ENCODE measurements around the gene KRTAP24-1. TPM values are rescaled to one million over a fixed set of nuclear protein-coding genes. Genes with fewer than 3 reads are reported as not detected.

KRTAP24-1 gene, protein sequence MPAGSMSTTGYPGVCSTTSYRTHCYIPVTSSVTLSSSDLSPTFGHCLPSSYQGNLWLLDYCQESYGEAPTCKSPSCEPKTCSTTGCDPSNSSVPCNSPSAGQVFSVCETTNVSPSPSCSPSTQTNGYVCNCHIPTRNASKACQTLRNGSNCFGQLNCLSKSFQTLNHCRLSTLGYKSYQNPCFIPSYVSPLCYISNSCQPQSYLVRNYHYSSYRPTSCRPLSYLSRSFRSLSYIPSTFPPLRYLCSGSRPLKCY
- total RNA-seq: not detected

DNA sequence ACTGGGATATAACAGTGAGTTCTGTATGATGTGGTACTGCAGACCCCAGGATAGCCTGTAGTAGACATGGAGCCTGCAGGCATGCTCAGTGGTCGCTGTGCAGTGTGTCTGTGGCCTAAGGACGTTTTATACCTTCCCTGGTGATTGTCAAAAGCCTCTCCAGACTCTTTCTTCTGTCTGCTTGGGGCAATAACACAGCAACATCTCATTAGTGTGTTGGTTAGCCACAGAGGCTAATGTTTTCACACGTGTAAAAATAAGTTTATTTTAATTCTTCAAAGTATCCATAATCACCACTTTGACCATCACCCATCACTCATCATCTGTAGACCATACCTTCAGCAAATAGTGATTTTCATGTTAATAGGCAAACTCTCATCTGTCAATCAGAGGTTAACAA is at the start of gene KRTAP24-1:
TSS of gene KRTAP24-1 (minus strand) at position 101 of the 400 bp plus-strand sequence. CDS start at position 83, 18 bp downstream.
- no peak for ATAC-seq

DNA sequence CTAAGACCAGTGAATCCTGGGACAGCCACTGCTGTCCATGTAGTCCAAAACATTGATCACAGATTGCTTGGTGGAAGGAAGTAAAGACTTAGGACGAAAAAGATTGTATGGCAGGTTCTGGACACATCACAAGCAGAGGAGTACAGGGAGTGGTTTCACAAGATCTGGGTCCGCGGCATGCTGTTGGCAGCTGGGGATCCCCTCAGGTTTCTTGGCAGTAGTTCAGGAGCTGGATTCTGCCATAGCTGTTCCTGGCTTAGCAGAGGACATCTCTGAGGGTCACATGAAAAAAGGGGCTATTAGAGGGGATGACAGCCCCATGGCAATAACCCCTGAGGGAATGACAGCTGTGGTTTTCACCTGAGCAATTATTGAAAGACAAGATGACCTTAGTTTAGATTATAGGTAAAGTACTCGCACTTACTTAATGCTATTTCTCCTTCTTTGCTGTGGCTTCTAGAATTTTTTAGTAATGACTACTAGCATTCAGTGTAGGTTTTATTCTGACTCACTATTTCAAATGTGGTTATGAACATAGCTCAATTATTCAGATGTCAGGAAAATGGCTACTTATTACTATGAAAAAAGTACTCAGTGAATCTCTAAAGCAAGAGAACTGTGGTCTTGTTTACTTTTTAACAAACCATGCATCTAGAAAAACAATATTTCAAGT is 46.6 kb upstream of the KRTAP24-1 start:
- no peak for ATAC-seq

DNA sequence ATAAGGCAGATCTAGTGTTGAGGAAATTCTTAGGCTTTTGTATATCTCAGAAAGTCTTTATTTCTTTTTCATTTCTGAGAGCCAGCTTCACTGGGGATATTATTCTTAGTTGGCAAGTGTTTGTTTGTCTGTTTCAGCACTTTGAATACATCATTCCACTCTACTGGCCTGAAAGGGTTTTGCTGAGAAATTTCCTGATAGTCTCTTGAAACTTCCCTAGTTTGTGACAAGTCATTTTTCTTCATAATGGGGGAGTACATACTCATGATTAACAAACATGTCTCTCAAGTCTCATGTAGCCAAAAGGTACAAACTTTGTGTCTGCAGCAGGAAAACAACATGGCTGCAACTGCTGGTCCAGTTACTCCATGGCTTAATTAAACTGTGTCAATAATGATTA is 43.6 kb upstream of the KRTAP24-1 start:
- ATAC-seq: no peak

DNA sequence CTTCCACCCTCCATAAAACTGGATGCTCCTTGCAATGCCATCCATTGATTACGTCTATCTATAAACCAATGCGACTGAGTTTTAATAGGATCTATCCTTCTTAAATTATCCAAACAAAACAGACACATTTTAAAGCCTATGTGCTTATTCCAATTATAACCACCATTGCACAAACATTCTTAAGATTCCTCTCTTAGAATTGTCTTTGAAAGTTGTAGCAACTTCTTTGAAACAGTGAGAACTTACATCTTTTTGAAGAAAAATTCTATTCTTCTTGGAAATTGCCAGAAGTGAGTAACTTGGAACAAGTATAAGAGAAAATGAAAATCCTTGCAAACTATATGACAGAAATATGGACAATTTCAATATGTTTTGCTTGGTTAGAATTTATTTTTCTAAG is 37.5 kb upstream of the KRTAP24-1 start, which contains the start of gene KRTAP26-1:
TSS of gene KRTAP26-1 (minus strand) at position 101 of the 400 bp plus-strand sequence. CDS start 280 bp downstream, outside the sequence.
- ATAC-seq: no peak

DNA sequence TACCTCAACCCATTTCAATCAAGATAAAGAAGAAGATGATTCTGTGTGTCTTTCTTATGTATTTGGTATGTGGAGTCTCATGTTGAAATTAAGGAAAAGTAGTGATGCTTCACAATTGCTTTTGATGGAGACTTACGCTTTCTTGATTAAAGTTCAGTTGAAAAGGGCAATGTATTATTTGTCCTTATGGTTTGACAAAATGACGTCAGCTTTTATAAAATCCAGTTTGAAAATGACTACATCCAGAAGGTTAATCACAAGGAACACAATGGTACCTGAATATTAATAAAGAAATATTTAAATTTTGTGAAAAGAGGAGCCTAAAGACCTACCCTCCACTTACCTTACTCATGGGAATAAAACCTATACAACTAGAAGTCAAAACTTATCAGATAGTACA is 33.0 kb upstream of the KRTAP24-1 start:
- no peak for ATAC-seq

DNA sequence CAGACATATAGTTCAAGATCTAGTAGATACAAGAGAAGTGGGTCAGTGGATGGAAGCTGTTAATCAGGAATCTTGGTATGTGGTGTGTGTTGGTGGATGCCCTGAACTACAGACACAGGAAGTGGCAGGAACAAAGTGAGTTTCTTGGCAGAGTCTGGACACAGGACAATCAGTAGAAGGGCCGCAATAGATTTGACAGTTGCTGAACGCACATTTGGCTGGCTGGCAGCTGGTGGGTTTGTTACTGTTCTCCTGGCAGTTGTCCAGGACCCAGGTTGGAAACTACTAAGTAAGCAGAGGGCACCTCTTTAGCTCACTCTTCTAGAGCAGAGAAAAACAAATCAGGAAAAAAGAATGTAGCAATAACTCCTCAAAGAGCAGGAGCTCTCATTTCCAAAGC is 24.1 kb upstream of the KRTAP24-1 start:
- ATAC-seq: no peak

DNA sequence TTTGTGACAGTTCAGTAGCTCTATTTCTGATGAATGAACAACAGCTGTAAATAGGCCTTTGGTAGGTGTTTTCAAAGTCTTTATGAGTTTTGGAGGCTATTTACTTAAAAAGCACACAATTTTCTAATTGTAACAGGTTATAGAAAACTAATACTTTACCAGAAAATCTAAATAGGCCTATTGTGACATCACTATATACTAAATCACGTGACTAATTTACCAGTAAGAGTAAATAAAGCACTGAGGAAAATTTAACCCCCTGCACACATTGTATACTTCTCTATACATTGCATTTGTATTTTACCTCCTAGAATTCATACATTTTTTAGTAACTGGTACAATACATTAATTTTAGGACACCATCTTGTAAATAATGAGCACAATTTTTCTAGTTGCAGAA is 22.4 kb upstream of the KRTAP24-1 start:
- ATAC-seq: no peak

DNA sequence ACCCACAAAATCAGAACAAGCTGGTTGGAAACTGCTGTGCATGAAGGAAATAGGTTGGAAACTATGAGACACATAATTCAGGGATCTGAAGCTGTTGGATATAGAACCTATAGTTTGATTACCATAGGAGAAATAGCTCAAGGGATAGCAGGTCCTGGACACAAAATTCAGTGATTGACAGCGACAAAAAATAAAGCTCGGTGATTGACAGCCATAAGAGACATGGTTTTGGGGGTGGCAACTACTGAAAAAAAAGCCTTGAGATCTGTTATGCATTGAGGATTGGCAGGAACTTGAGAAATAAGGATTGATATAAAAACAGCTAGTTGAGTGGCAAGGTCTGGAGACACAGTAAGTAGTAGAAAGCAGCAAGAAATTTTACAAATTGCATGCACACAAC is 6.5 kb upstream of the KRTAP24-1 start, which contains the start of gene KRTAP25-1:
TSS of gene KRTAP25-1 (minus strand) at position 300 of the 400 bp plus-strand sequence. CDS start at position 276, 24 bp downstream.
- ATAC-seq: no peak

DNA sequence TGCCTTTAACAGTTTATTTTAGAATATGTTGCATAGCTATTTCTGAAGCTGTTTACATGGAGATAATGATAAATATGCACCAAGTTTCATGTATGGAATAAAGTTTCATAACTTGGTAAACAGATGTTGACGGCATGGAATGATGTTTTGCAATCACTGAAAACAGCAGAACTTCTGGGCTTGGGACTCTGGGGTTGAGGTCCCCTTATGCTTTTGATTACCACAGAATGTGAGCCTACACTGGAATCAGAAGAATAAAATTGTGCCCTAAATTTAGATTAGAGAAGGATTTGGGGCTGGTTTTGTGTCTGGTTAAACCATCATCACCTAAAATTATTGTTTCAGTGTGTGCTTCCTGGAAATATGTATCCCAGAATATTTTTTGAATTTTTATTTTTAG is 11.1 kb downstream of the KRTAP24-1 start:
- no peak for ATAC-seq

DNA sequence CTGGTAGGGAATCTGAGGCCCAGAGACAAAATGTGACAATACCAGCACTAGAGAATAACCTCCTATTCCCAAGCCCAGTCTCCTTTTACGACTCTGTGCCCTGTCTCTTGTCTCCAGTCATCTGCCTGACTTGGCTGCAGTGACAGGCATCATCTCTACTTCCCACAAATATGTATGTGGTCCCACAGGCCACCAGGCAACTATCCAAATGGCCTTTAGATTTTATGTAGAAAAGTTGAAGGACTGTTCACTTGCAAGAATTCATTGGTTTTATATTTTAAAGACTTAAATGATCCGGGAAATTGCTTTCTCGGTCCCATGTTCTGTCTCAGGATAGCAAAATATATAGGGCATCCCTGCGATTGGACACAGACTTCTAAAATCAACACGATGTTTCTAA is 11.6 kb downstream of the KRTAP24-1 start:
- ATAC-seq: no peak

DNA sequence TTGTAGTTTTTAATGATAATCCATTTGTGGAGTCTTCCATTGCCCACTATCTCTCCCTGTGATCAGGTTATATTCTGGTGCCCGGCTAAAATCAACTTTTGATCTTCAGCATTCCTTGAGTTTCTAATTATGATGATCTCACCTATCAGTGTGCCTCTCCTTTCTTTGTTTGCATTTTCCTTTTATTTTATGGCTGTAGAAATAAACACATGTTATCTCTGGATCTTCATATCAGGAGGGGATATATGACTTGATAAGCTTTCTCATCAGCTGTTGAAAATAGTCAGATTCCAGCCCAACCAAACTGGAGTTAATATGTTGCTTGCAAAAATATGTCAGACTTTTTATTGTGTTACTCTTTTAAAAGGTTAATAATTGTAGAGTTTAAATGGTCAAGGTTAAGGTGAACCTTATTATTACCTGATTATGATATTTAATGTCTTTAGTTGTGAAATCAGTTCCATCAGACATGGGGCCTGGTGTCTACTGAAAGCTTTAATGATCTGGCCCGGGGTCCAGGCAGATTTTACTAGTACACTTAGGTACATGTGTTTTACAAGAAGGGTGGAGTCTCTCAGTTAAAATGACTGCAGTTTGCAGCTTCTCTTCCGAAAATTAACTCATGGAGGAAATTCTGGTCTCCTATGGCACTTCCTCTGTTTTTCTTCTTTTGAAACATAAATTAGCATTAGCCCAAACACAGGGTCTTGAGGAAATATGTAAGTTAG is 12.8 kb downstream of the KRTAP24-1 start:
- no peak for ATAC-seq

DNA sequence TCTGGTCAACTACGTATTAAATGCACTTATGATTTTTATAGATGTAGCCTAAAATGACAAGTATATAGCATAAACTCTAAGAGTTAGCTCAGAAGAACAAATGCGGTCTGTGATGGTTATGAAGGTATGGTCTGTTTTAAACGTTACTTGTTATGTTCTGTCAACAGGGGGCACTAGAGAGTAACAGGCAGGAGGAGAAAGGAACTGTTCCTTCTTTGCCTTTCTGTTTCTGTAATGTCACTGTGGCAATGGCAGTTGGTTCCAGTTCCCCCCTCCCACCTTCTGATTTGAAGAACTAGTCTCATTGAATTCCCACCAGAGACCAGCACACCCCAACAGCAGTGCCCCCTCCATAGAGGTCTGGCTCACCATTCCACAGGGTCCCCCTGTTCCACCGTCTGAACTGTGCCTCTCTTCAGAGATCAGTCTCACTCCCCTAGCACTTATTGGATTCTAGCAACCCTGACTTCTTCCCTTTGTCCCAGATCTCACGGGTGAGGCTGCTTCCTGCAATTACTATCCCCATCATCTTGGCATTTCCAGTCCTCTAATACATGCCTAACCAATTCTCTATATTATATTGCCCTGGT is 14.0 kb downstream of the KRTAP24-1 start:
- no peak for ATAC-seq

DNA sequence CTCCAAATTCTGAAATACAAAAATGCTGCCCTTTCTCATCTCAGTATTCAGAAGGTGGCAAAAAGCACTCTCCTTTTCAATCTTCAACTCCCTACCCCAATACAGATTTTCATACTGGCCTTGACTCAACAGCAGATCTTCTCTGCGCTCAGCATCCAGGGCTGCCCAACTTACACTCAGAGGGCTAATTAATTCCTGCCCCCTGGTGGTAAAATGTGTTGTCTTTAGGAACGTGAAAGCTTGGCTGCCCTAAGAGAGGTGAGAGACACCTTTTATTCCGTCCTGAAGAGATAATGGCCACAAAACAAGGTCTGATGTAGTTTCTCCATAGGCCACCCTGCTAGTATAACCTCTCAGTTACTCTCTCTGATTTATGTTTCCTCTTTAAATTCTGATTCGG is 25.0 kb downstream of the KRTAP24-1 start:
- ATAC-seq: peak; percentile 51

DNA sequence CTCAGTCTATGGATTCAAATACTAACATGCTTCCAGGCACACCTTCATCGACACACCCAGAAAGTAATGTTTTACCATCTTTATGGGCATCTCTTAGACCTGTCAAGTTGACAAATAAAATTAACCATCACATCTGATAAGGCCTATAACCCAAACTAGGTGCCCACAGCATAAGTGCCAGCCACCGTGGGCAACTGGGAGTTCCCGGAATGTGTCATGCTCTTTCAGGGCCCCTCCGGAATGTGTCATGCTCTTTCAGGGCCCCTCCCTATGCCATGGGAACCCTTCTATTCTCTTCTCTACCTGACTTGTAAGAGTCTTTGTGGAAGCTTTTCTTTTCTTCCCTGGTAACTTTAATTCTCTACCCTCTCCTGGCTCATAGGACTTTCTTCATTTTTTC is 26.6 kb downstream of the KRTAP24-1 start:
- ATAC-seq: peak; percentile 20

DNA sequence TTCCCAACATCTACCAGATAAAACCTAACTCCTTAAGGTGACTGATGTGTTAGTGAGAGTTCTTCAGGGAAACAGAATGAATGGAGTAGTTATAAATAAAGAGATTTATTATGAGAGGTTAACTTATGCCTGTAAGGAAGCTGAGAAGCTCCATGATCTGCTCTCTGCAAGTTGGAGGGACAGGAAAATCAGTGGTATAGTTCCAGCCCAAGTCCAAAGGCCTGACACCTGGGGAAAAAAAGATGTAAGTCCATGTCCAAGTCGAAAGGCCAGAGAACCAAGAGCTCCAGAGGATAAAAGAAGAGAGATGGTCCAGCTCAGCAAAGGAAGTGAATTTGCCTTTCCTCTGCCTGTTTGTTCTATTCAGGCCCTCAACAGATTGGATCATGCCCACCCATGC is 27.1 kb downstream of the KRTAP24-1 start:
- no peak for ATAC-seq

DNA sequence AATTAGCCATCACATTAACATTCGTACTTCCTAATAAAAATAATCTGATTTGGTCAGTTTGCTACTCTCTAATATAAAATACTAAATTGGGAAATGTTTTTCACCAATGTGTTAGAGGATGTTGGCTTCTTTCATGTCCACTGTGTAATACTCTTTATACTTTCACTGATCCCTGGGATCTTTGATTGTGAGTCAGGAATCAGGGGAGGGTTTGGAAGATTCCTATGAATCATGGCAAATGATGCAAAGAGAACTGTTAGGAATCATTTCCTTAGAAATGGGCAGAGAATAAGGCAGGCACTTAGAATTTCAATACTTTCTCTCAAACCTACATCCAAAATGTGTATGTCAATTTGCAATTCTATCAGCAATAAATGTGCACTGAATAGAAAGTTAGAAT is 31.0 kb downstream of the KRTAP24-1 start:
- ATAC-seq: peak; percentile 48

DNA sequence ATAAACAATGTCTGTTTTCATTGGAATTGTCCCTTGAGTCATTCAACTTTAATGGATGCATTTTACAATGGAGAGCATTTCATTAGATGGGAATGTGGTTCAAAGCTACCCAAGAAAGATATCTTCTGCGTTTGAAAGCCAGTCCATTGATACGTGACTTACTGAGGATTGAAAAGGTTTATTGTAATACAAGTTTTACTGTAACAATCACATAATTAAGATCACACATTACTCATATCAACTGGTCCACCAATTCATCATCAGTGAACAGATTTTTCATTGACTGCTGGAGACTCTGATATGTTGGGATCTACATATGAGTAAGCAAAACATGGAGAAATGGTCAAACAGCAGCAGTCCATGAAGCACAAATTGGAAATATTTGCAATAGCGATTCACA is 32.8 kb downstream of the KRTAP24-1 start:
- ATAC-seq: no peak

DNA sequence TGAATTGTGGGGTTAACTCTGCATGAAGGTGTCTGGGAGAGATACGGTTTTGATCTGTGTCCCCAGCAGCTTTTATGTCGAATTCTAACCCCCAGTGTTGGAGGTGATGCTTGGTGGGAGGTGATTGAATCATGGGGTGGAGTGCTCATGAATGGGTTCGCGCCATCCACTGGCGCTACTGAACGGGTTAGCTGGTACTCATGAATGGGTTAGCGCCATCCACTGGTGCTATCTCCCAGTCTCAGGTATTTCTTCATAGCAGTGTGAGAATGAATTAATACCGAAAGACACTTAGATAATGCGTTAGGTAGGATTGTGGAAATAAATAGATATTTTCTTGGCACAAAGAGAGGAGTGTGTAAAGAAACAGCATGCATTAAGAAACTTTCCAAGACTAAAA is 33.9 kb downstream of the KRTAP24-1 start:
- no peak for ATAC-seq

DNA sequence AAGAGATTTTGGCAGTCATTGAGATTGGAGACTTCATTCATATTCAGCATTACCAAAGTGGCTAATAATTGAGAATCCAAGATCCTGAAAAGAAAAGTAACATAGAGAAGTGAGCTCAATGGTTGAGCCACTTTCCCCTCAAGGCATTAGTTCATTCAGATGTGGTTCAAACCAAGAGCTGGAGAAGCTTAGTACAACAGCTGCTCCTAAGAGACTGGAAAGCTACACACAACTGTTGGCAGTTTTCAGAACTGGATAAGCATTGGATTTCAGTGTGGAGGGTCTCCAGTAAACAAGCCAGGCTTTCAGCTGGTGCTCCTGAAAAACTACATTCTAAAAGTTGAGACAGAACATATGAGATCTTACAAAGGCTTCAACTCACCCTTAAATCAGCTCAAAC is 37.7 kb downstream of the KRTAP24-1 start:
- no peak for ATAC-seq

DNA sequence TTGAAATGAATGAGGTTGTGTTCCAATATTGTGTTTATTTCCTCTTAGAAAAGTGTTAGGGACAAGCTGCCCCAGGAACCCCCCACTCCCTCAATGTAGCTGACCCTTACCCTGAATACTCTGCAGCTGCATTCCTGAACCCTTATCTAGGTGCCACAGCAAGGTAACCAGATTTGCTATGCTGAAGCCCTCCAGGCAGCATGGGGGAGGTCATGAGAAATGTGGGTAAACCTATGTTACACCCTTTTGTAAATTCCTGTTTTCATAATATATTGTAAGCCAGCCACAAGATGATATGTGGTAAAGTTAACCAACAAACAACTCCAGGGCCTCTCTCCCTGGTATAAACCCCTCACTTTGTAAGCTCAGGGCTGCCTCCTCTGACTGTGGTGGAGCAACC is 39.1 kb downstream of the KRTAP24-1 start:
- no peak for ATAC-seq

DNA sequence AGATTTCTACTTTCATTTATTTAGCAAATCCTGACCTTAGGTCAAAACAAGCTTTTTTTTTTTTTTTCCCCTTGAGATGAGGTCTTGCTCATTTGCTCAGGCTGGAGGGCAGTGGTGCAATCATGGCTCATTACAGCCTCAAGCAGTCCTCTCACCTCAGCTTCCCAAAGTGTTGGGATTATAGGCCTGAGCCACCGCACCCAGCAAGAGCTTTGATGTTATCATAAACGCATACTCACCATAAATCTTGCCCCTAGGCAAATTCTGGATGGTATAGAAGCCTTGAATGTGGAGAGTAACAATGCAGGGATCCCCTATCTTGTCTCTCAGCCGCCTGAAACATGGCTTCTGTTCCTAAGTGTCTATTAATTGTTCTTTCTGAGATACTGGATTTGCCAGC is 42.1 kb downstream of the KRTAP24-1 start:
- peak; percentile 36 for ATAC-seq

DNA sequence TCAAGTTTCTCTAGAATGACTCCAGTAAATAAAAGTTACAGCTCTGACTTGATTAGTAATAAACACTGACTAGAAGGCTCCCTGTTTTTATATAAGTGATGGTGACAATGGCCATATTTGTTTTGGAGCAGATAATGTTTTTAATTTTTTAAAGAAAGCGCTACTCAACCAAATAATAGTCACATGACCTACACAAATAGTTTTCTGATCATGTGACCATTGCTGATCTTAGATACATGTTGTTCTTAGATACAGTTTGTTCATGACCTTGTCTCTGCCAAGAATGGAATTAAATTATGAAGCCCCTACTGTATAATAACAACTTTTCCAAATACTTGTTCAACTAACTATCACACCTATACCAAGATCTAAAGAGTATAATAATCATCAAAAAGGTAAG is 44.6 kb downstream of the KRTAP24-1 start:
- no peak for ATAC-seq

DNA sequence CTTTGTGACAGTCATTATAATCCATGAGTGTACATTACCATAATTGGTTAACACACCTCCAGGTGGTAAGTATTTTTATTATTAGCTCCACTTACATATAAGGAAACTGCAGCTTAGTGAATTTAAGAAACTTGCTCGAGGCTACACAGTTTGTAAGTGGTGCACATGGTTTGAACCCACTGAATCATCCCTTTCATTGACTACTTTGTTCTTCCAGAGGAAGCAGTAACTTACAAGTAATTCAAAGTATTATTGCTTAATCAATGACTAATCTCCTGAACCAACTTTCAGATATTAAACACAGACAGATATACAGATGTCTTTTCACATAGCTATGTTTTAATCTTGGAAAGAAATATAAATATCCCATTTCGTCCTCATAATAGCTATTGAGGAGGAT is 48.1 kb downstream of the KRTAP24-1 start:
- ATAC-seq: peak; percentile 96

All from esophagus mucosa (tissue), 1 donor.